HepG2 (cell line): ENCODE results near the gene NDOR1. TPM values are rescaled to one million over a fixed set of nuclear protein-coding genes. Genes with fewer than 3 reads are reported as not detected.

Source experiments
- AKNA ChIP-seq: sonication (generic); formaldehyde crosslinking; IDR thresholded peaks from 2 replicates; pipeline ENCODE4 v1.4.0; 2020; ENCODE audit warnings: missing genetic modification reagents, borderline replicate concordance
- ARNT2 ChIP-seq: sonication (generic); formaldehyde crosslinking; IDR thresholded peaks from 2 replicates; pipeline ENCODE4 v1.8.0; 2022; ENCODE audit warnings: mild to moderate bottlenecking, low read depth, missing genetic modification reagents, moderate library complexity
- CCDC6 ChIP-seq: sonication (generic); formaldehyde crosslinking; IDR thresholded peaks from 2 replicates; pipeline ENCODE4 v1.8.1; 2022; ENCODE audit warnings: mild to moderate bottlenecking, missing genetic modification reagents, moderate library complexity
- ESRRA ChIP-seq: sonication (generic); formaldehyde crosslinking; IDR thresholded peaks from 2 replicates; pipeline ENCODE4 v1.5.1; 2020; ENCODE audit warnings: mild to moderate bottlenecking, low read depth, missing genetic modification reagents
- MEF2D ChIP-seq: sonication (generic); formaldehyde crosslinking; IDR thresholded peaks from 2 replicates; pipeline ENCODE4 v1.5.1; 2020; ENCODE audit warnings: mild to moderate bottlenecking, missing genetic modification reagents
- MTA1 ChIP-seq: sonication (generic); formaldehyde crosslinking; IDR thresholded peaks from 2 replicates; pipeline ENCODE4 v1.4.0; 2020; ENCODE audit warnings: missing genetic modification reagents, mild to moderate bottlenecking, borderline replicate concordance
- NFKB2 ChIP-seq: sonication (generic); formaldehyde crosslinking; IDR thresholded peaks from 2 replicates; pipeline ENCODE4 v1.4.0; 2020; ENCODE audit warnings: missing genetic modification reagents, borderline replicate concordance
- THAP11 ChIP-seq: IDR thresholded peaks from 2 replicates; pipeline ENCODE4 v1.6.1; 2016; ENCODE audit warnings: missing biosample characterization, missing genetic modification reagents
- ZBTB25 ChIP-seq: IDR thresholded peaks from 2 replicates; pipeline ENCODE4 v1.6.1; 2018; ENCODE audit warnings: missing genetic modification reagents
- ZBTB33 ChIP-seq: sonication (generic); formaldehyde crosslinking; IDR thresholded peaks from 2 replicates; pipeline ENCODE4 v1.4.0; 2020; ENCODE audit warnings: missing genetic modification reagents
- ZNF18 ChIP-seq: sonication (generic); formaldehyde crosslinking; IDR thresholded peaks from 2 replicates; pipeline ENCODE4 v1.8.0; 2022; ENCODE audit warnings: mild to moderate bottlenecking, missing genetic modification reagents; ENCODE audit not compliant: insufficient replicate concordance
- ZNF33B ChIP-seq: sonication (generic); formaldehyde crosslinking; IDR thresholded peaks from 2 replicates; pipeline ENCODE4 v1.5.1; 2020; ENCODE audit warnings: mild to moderate bottlenecking, missing genetic modification reagents
- ZNF530 ChIP-seq: sonication (generic); formaldehyde crosslinking; IDR thresholded peaks from 2 replicates; pipeline ENCODE4 v1.5.0; 2020; ENCODE audit warnings: low read depth, mild to moderate bottlenecking, missing genetic modification reagents
- ZNF547 ChIP-seq: sonication (generic); formaldehyde crosslinking; IDR thresholded peaks from 2 replicates; pipeline ENCODE4 v1.5.1; 2020; ENCODE audit warnings: mild to moderate bottlenecking, missing genetic modification reagents
- ZNF598 ChIP-seq: sonication (generic); formaldehyde crosslinking; IDR thresholded peaks from 2 replicates; pipeline ENCODE4 v1.5.1; 2020; ENCODE audit warnings: mild to moderate bottlenecking, missing genetic modification reagents, borderline replicate concordance
- ZNF616 ChIP-seq: sonication (generic); formaldehyde crosslinking; IDR thresholded peaks from 2 replicates; pipeline ENCODE4 v1.5.0; 2020; ENCODE audit warnings: low read depth, mild to moderate bottlenecking, missing genetic modification reagents
- ZNF773 ChIP-seq: sonication (generic); formaldehyde crosslinking; IDR thresholded peaks from 2 replicates; pipeline ENCODE4 v1.4.0; 2020; ENCODE audit warnings: missing genetic modification reagents, borderline replicate concordance
- ZSCAN12 ChIP-seq: sonication (generic); formaldehyde crosslinking; IDR thresholded peaks from 2 replicates; pipeline ENCODE4 v1.9.0; 2021; ENCODE audit warnings: mild to moderate bottlenecking, missing genetic modification reagents
- polyA plus RNA-seq, 8 experiments: library from polyadenylated mRNA; depleted of rRNA in 3 of 8; stranded (reverse) in 7 of 8; unstranded in 1 of 8; fragments of >200 nt; fragmentation: Illumina TruSeq in 4 of 8; extraction: Trizol in 4 of 8; gene quantifications; 2 replicates each; pipeline versions ENCODE4 v1.2.1 to v1.2.3, GENCODE V29; 2011 to 2016; ENCODE audit warnings: low read depth in 4 of 8, missing spikeins in 1 of 8, mixed read lengths in 1 of 8; ENCODE audit not compliant: insufficient read depth in 1 of 8
- total RNA-seq, 5 experiments: library from RNA; depleted of rRNA; stranded (reverse); fragments of >200 nt; fragmentation: Illumina TruSeq; extraction: Trizol; gene quantifications; 2 replicates each; pipeline ENCODE4 v1.2.3, GENCODE V29; 2016; ENCODE audit warnings: low read depth in 1 of 5

The NDOR1 gene
- total and polyA plus RNA-seq, 2 of the 13 experiments (the other 11 are each of a cell fraction or from before 2014, with no cell fraction given): 3.6 to 8.7 TPM

- TF ChIP-seq ZNF18 (CRISPR knock-in tag) (no peak), CCDC6 (CRISPR knock-in tag) (no peak), ZBTB33 (CRISPR knock-in tag) (no peak), ZNF773 (no peak), ZNF33B (CRISPR knock-in tag) (peak; percentile 86; the same call in 1 of the 2 replicates), ZNF530 (no peak), ZNF616 (no peak), ZNF598 (CRISPR knock-in tag) (no peak; the same call in 1 of the 2 replicates), MEF2D (0 out of 2 replicates have a peak, but pooled peaks have one; percentile 25), MTA1 (peak; percentile 62; the same call in 1 of the 2 replicates), ESRRA (CRISPR knock-in tag) (peak; percentile 88; the same call in 1 of the 2 replicates), AKNA (CRISPR knock-in tag) (no peak), ZBTB25 (peak; percentile 71; the same call in 1 of the 2 replicates), NFKB2 (peak; percentile 67; the same call in 1 of the 2 replicates), ZSCAN12 (CRISPR knock-in tag) (no peak), ZNF547 (CRISPR knock-in tag) (0 out of 2 replicates have a peak, but pooled peaks have one; percentile 49), ARNT2 (CRISPR knock-in tag) (0 out of 2 replicates have a peak, but pooled peaks have one; percentile 13), THAP11 (peak; percentile 48)
Measured at GRCh38 chr9:137241490-137242268, 36.2 kb downstream of the NDOR1 start (continued).
